Activated naive CD8-positive, alpha-beta T cell treated with anti-CD3 and anti-CD28 coated beads, Interleukin-2, amount 50 U/mL, for 24 hours (primary cell): ENCODE measurements around the gene ANGPT4.
A peak's percentile ranks its signal among the peaks of the same experiment; 100 is the strongest.
"Not testable (repeated sequence)": the region's sequence is repeated elsewhere in the genome, so short reads cannot be mapped to it uniquely, and the experiment has no call there.

Experiments
- ATAC-seq: fragments of 150-1000 bp; cut with Tn5 transposase; one replicate; pipeline ENCODE4 v1.10.0; 2021
- DNase-seq: peaks from one replicate; pipeline ENCODE4 v3.0.0; 2021
- H3K27ac Mint-ChIP-seq: one replicate; pipeline ENCODE4 v1.8.0; 2021; ENCODE audit warnings: mild to moderate bottlenecking, mixed read lengths
- H3K27me3 Mint-ChIP-seq: one replicate; pipeline ENCODE4 v1.8.0; 2021; ENCODE audit warnings: mixed read lengths
- H3K36me3 Mint-ChIP-seq: one replicate; pipeline ENCODE4 v1.8.0; 2021; ENCODE audit warnings: low read depth, mixed read lengths
- H3K4me1 Mint-ChIP-seq: one replicate; pipeline ENCODE4 v1.8.0; 2021; ENCODE audit warnings: mixed read lengths
- H3K4me3 Mint-ChIP-seq: one replicate; pipeline ENCODE4 v1.8.0; 2021; ENCODE audit warnings: mild to moderate bottlenecking, moderate library complexity, mixed read lengths
- H3K9me3 Mint-ChIP-seq: one replicate; pipeline ENCODE4 v1.8.0; 2021; ENCODE audit warnings: mixed read lengths

Gene ANGPT4

GRCh38 chr20:905396-905961 is 10.7 kb downstream of the ANGPT4 start:
- Mint-ChIP-seq H3K4me3 (no peak overlapping the region), H3K9me3 (no peaks in the 10 kb centered on the region), H3K27me3 (no peaks in the 10 kb centered on the region), H3K4me1 (peaks cover 3% of the 10 kb centered on the region), H3K36me3 (no peaks in the 10 kb centered on the region), H3K27ac (no peak overlapping the region)
- ATAC-seq (no peak), DNase-seq (no peak)

GRCh38 chr20:904039-904545 is 12.0 kb downstream of the ANGPT4 start:
- no peak for DNase-seq
- Mint-ChIP-seq H3K27ac (peak overlapping the region; percentile 9), H3K27me3 (no peaks in the 10 kb centered on the region), H3K36me3 (no peaks in the 10 kb centered on the region), H3K9me3 (no peaks in the 10 kb centered on the region), H3K4me1 (peaks cover 3% of the 10 kb centered on the region), H3K4me3 (no peak overlapping the region)
- no peak for ATAC-seq

GRCh38 chr20:897436-897835 is 18.7 kb downstream of the ANGPT4 start:
- not testable (repeated sequence) for H3K9me3 Mint-ChIP-seq, ATAC-seq, H3K27ac Mint-ChIP-seq, H3K4me1 Mint-ChIP-seq, H3K27me3 Mint-ChIP-seq, H3K36me3 Mint-ChIP-seq, DNase-seq, H3K4me3 Mint-ChIP-seq

GRCh38 chr20:896501-897025 is 19.6 kb downstream of the ANGPT4 start:
- H3K9me3 Mint-ChIP-seq, result no peaks in the 10 kb centered on the region
- H3K27me3 Mint-ChIP-seq, result no peaks in the 10 kb centered on the region
- H3K4me3 Mint-ChIP-seq, result no peak overlapping the region
- ATAC-seq, result no peak
- no peak for DNase-seq
- H3K27ac Mint-ChIP-seq, result no peak overlapping the region
- H3K36me3 Mint-ChIP-seq, result no peaks in the 10 kb centered on the region
- peaks cover 1% of the 10 kb centered on the region for H3K4me1 Mint-ChIP-seq

GRCh38 chr20:892371-892770 is 23.8 kb downstream of the ANGPT4 start:
- not testable (repeated sequence) for H3K9me3 Mint-ChIP-seq, H3K27me3 Mint-ChIP-seq, H3K27ac Mint-ChIP-seq, H3K4me1 Mint-ChIP-seq, H3K36me3 Mint-ChIP-seq, ATAC-seq, DNase-seq, H3K4me3 Mint-ChIP-seq

GRCh38 chr20:891706-892080 is 24.4 kb downstream of the ANGPT4 start:
- peak; percentile 13 for ATAC-seq
- H3K4me1 Mint-ChIP-seq, result peaks cover 4% of the 10 kb centered on the region
- no peaks in the 10 kb centered on the region for H3K36me3 Mint-ChIP-seq
- peaks cover 4% of the 10 kb centered on the region for H3K27me3 Mint-ChIP-seq
- DNase-seq, result no peak
- no peak overlapping the region for H3K27ac Mint-ChIP-seq
- H3K9me3 Mint-ChIP-seq, result no peaks in the 10 kb centered on the region
- no peak overlapping the region for H3K4me3 Mint-ChIP-seq

GRCh38 chr20:891058-891705 is 25.0 kb downstream of the ANGPT4 start:
- H3K4me1 Mint-ChIP-seq, result peaks cover 4% of the 10 kb centered on the region
- peaks cover 4% of the 10 kb centered on the region for H3K27me3 Mint-ChIP-seq
- H3K27ac Mint-ChIP-seq, result no peak overlapping the region
- no peak for DNase-seq
- H3K36me3 Mint-ChIP-seq, result no peaks in the 10 kb centered on the region
- H3K4me3 Mint-ChIP-seq, result no peak overlapping the region
- no peak for ATAC-seq
- H3K9me3 Mint-ChIP-seq, result no peaks in the 10 kb centered on the region

- DNase-seq (no peak), ATAC-seq (no peak)
- no peaks in the 10 kb centered on the region for H3K9me3 Mint-ChIP-seq
- peaks cover 4% of the 10 kb centered on the region for H3K4me1 Mint-ChIP-seq
- H3K27ac Mint-ChIP-seq, result no peak overlapping the region
- no peak overlapping the region for H3K4me3 Mint-ChIP-seq
- peaks cover 6% of the 10 kb centered on the region for H3K27me3 Mint-ChIP-seq
- H3K36me3 Mint-ChIP-seq, result no peaks in the 10 kb centered on the region
These were observed 25.5 kb downstream of the ANGPT4 start for GRCh38 chr20:890666-891057.

GRCh38 chr20:889932-890463 is 26.1 kb downstream of the ANGPT4 start:
- H3K9me3 Mint-ChIP-seq, result no peaks in the 10 kb centered on the region
- no peak for DNase-seq
- H3K27me3 Mint-ChIP-seq, result peaks cover 9% of the 10 kb centered on the region
- no peaks in the 10 kb centered on the region for H3K36me3 Mint-ChIP-seq
- H3K27ac Mint-ChIP-seq, result no peak overlapping the region
- H3K4me1 Mint-ChIP-seq, result peaks cover 4% of the 10 kb centered on the region
- no peak for ATAC-seq
- H3K4me3 Mint-ChIP-seq, result no peak overlapping the region

- peaks cover 16% of the 10 kb centered on the region for H3K27me3 Mint-ChIP-seq
These were observed 27.0 kb downstream of the ANGPT4 start for GRCh38 chr20:889106-889505.

GRCh38 chr20:888057-888456 is 28.1 kb downstream of the ANGPT4 start:
- no peaks in the 10 kb centered on the region for H3K36me3 Mint-ChIP-seq
- no peaks in the 10 kb centered on the region for H3K9me3 Mint-ChIP-seq
- peaks cover 17% of the 10 kb centered on the region for H3K27me3 Mint-ChIP-seq
- H3K4me1 Mint-ChIP-seq, result peaks cover 7% of the 10 kb centered on the region
- no peak overlapping the region for H3K27ac Mint-ChIP-seq
- H3K4me3 Mint-ChIP-seq, result no peak overlapping the region
- DNase-seq (no peak), ATAC-seq (no peak)

More at GRCh38 chr20:889106-889505, 27.0 kb downstream of the ANGPT4 start:
- no peak for DNase-seq
- H3K9me3 Mint-ChIP-seq, result no peaks in the 10 kb centered on the region
- H3K27ac Mint-ChIP-seq, result no peak overlapping the region
- peaks cover 4% of the 10 kb centered on the region for H3K4me1 Mint-ChIP-seq
- ATAC-seq, result no peak
- H3K4me3 Mint-ChIP-seq, result no peak overlapping the region
- H3K36me3 Mint-ChIP-seq, result no peaks in the 10 kb centered on the region

GRCh38 chr20:887137-887536 is 29.0 kb downstream of the ANGPT4 start:
- no peak for DNase-seq
- H3K4me1 Mint-ChIP-seq, result peaks cover 11% of the 10 kb centered on the region
- no peak overlapping the region for H3K4me3 Mint-ChIP-seq
- ATAC-seq, result no peak
- peaks cover 17% of the 10 kb centered on the region for H3K27me3 Mint-ChIP-seq
- H3K9me3 Mint-ChIP-seq, result no peaks in the 10 kb centered on the region
- no peaks in the 10 kb centered on the region for H3K36me3 Mint-ChIP-seq
- H3K27ac Mint-ChIP-seq, result no peak overlapping the region

- H3K4me1 Mint-ChIP-seq, result peaks cover 19% of the 10 kb centered on the region
- no peaks in the 10 kb centered on the region for H3K9me3 Mint-ChIP-seq
- no peaks in the 10 kb centered on the region for H3K36me3 Mint-ChIP-seq
- peaks cover 16% of the 10 kb centered on the region for H3K27me3 Mint-ChIP-seq
- no peak overlapping the region for H3K4me3 Mint-ChIP-seq
- ATAC-seq, result no peak
- H3K27ac Mint-ChIP-seq, result no peak overlapping the region
- DNase-seq, result no peak
These were observed 30.9 kb downstream of the ANGPT4 start for GRCh38 chr20:884983-885952.

- H3K4me3 Mint-ChIP-seq, result peak overlapping the region; percentile 70
- H3K4me1 Mint-ChIP-seq, result peaks cover 20% of the 10 kb centered on the region
- peaks cover 14% of the 10 kb centered on the region for H3K27me3 Mint-ChIP-seq
- no peaks in the 10 kb centered on the region for H3K36me3 Mint-ChIP-seq
- no peak for ATAC-seq
- H3K9me3 Mint-ChIP-seq, result no peaks in the 10 kb centered on the region
- no peak for DNase-seq
- H3K27ac Mint-ChIP-seq, result peak overlapping the region; percentile 81
These were observed 34.4 kb downstream of the ANGPT4 start for GRCh38 chr20:881783-882144.
